HPDE6-E6E7 (cell line): ENCODE results near the gene PRPSAP2.
A peak's percentile ranks its signal among the peaks of the same experiment; 100 is the strongest.
"Not testable (repeated sequence)": the region's sequence is repeated elsewhere in the genome, so short reads cannot be mapped to it uniquely, and the experiment has no call there.

ENCODE experiments used
- DNase-seq: peaks from one replicate; pipeline ENCODE4 v3.0.0; 2011; ENCODE audit warnings: missing footprints; ENCODE audit errors: extremely low spot score

The PRPSAP2 gene, protein sequence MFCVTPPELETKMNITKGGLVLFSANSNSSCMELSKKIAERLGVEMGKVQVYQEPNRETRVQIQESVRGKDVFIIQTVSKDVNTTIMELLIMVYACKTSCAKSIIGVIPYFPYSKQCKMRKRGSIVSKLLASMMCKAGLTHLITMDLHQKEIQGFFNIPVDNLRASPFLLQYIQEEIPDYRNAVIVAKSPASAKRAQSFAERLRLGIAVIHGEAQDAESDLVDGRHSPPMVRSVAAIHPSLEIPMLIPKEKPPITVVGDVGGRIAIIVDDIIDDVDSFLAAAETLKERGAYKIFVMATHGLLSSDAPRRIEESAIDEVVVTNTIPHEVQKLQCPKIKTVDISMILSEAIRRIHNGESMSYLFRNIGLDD

GRCh38 chr17:18857864-18858566 is at the start of gene PRPSAP2:
Gene PRPSAP2, plus strand, starts transcription at chr17:18858131. Its CDS starts 7,703 bp downstream, at chr17:18865834.
- DNase-seq: peak; percentile 95

GRCh38 chr17:18815924-18816323 is 42.0 kb upstream of the PRPSAP2 start:
- DNase-seq: not testable (repeated sequence)

GRCh38 chr17:18816489-18817371 is 41.2 kb upstream of the PRPSAP2 start:
- DNase-seq: not testable (repeated sequence)

DNA sequence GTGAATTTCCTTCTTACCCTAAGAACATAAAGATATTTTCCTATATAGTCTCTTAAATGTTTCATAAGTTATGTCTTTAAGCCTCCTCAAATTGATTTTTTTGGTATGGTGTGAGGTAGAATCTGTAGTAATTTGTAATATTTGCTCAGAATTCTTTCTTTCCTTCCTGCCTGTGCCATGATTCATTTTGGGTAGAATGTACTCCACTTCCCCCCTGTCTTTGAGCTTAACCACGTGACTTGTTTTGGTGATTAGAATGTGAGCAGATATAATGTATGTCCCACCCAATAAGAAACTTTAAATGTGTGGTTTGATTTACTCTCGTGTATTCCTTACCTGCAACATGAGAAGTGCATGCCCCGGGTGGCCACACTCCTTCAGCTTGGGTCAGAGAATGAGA is 36.5 kb upstream of the PRPSAP2 start:
- DNase-seq: not testable (repeated sequence)

GRCh38 chr17:18827613-18828012 is 30.3 kb upstream of the PRPSAP2 start:
- not testable (repeated sequence) for DNase-seq

DNA sequence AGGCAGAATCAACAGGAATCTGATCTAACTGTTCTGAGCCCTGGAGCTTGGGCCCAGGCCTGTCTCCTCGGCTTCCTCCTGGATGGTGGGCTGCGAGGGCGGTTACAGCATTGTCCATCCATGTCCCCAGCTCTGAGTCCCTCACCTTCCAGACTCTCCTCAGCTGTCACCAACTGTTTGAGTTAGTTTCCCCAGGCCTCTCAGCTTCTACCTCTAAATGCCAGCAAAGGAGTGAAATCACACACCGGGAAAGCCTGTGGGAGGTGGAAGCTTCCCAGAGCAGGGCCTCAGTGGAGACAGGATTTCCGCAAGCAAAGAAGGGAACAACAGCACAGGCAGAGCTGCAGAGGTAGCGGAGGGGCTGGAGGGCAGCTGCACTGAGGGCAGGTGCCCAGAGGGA is 9.4 kb upstream of the PRPSAP2 start:
- DNase-seq: no peak

- DNase-seq: no peak
These were observed 7.3 kb upstream of the PRPSAP2 start for GRCh38 chr17:18850679-18851078.

DNA sequence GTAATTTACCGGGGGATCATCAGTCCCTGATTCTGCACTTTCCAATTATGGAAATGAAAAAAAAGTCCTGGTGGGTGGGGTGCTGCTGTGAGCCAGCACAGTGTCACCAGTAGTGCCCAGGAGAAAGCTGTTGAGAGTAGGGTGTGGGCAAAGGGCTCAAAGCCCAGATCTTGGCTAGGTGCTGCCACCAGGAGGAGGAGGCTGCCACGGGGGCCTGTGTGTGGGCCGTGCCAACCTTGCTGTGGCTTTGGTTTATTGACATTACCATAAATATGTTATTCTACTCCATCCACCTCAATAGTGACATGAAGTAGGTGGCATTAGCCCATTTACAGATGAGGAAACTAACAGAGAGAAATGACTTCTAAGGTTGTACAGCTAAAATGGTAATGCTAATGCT is 6.7 kb upstream of the PRPSAP2 start:
- DNase-seq: no peak

GRCh38 chr17:18854956-18855355 is 3.0 kb upstream of the PRPSAP2 start:
- no peak for DNase-seq

DNA sequence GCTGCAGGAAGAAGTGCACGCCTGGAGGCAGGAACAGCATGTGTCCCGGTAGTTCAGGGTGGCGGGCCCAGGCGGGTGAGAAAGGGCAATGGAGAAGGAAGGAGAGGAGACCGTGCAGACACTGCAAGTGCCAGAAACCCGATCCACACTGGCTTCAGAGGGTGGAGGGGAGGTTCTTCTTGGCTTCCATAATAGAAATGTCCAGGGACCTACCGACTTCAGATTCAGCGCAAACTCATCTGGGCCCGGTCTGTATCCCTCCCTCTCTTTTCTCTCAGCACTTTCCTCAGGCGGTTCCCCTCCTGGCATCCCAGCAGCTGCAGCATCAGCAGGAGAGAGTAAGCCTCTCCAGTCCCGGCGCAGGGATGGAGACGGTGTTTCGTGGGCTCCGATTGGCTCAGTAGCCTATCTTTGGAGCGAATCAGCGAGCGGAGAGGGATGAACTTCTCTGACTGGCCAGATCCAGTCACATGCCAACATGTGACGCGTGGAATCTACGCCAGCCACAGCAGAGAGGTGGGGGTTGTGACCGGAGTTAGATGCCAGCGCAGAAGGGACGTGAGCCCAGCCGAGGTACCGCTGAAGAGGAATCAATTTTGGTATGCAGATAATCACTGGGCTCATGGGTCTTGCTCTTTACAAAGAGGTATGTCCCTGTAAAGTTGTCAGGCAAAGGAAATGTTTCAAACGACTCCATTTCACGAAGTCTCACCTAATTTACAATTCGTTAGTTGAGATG is 1.9 kb upstream of the PRPSAP2 start:
- DNase-seq: peak; percentile 94

DNA sequence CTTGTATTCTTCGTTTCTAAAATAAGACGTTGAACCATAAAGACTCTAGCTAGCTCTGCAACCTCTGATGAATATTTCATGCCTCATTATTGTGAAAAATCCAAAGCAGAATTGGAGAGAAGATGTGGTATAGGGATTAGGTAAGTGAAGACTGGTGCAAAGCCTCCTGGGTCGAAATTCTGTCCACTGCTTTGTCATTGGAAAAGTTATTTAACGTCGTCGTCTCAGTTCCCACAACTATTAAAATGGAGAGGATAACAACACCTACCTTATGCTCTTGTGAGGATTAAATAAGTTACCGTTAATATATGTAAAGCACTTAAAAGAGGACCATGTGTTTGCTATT is 1.4 kb upstream of the PRPSAP2 start:
- DNase-seq: no peak

DNA sequence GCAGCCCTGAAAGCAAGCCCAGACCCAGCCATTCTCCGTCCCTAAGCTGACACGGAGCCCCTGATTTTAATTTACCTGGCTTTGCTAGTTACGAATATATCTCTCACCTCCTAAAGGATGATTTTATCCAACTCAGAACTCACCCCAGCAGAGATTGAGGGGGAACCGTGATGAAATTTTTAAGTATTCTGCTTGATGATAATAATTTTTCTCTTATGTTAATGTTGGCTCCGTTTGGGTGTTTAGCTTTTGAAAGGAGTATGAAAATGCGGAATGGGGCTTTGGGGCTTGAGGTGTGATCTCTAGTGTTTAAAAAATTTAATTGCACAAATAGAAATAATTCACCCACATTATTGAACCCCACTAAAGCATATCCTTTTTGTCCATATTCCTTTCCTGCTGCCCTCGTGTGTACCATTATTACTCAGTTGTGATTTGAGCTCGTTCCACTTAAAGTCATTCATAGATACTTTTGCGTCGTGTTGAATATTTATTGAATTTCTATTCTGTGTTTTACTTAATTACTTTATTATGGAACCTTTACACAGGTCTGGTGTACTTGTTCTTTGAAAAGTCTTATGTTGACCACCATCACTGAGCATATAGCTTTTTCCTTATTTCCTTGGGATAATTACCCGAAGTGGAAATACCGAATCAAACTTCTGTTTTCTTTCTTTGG is 775 bp downstream of the PRPSAP2 start:
- no peak for DNase-seq

- no peak for DNase-seq
These were observed 1.3 kb downstream of the PRPSAP2 start for GRCh38 chr17:18859256-18859655.

DNA sequence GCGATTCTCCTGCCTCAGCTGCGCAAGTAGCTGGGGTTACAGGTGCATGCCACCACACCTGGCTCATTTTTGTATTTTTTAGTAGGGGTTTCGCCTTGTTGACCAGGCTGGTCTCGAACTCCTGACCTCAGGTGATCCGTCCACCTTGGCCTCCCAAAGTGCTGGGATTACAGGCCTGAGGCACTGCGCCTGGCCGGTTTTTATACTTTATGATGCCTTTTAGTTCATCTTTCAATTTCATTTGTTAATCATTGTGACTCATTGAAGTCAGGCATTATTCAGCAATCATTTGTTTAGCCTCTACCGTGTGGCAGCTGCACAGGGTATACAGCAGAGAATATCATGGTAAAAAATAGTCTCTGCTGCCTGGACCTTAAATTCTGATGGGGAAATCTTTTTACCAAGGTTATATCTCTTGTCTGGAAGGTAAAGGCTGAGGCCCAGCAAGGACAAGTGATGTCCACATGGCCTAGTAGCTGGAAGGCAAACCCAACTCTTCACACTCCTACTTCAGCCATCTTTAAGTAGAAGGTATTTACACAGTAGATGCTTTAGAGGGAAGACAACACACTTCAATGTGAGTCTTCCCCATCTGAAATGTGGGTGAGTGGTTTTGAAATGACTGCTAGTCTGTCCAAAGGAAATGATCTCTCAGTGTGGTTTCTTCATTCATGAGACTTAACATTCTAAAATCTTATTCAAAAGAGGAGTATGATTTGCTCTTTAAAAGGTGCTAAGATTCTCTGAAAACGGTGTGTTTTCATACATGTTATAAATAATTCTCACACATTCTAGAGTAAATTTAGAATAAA is 2.4 kb downstream of the PRPSAP2 start:
- no peak for DNase-seq

DNA sequence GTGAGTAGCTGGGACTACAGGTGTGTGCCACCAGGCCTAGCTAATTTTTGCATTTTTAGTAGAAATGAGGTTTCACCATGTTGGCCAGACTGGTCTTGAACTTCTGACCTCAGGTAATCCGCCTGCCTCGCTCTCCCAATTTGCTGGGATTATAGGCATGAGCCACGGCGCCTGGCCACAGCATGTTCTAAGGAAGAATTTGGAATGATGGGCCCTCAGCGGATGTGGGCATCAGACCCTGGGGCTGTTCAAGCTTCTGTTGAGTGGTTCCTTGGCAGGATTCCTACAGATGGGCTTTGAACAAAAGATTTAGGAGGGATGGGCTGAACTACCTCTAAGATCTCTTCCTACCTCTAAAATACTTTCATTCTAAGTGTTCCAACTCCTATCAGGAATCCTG is 4.1 kb downstream of the PRPSAP2 start:
- no peak for DNase-seq

DNA sequence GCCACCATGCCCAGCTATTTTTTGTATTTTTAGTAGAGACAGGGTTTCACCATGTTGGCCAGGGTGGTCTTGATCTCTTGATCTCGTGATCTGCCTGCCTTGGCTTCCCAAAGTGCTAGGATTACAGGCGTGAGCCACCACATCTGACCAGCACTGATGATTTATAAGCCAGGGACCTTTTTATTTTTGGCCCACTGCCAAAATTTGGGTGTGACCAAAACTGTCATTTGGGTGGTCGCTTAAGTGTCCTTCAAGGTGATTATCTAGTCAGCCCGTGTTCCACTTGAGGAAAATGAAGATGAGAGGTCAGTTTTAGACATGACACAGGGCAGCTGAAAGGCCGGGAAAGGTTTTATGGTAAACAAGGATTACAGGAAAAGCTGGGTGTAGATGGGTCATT is 7.1 kb downstream of the PRPSAP2 start:
- not testable (repeated sequence) for DNase-seq

- no peak for DNase-seq
These were observed 9.2 kb downstream of the PRPSAP2 start for GRCh38 chr17:18866866-18867813.

DNA sequence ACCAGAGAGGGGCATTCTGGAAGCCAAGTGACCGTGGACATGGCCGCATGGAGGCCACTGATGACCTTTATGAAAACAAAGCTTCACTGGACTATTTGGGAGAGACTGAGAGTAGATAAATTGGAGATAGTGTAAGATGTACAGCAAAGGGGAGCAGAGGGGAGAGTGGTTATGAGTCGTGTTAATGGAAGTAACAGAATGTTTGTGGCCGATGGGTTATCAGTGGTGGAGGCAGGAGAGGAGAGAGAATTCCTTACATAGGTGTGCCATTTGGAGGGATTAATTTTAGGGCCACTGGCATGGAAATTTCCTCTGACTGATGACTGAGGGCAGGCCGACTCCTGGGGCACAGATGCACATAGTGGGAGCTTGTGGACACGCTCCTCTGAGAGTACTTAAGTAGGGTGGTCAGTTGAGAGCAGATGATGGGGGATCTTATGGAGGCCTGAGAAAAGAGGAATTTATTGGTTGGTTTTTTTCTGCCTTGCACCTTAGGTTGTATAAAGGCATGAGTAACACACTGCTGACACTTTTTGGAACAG is 19.2 kb downstream of the PRPSAP2 start:
- DNase-seq: no peak
